SK-N-MC (cell line): ENCODE measurements around the gene TTC31.

Experiments
- EZH2 ChIP-seq: fragments of 200-600 bp; sonication (generic); IDR thresholded peaks from one replicate; pipeline ENCODE4 v1.6.1; 2017; ENCODE audit warnings: antibody characterized with exemption
- FOXP2 ChIP-seq: optimal IDR thresholded peaks from 2 replicates; pipeline ENCODE3; 2011; ENCODE audit warnings: mild to moderate bottlenecking, moderate library complexity; ENCODE audit not compliant: insufficient read depth; ENCODE audit errors: extremely low read length, control extremely low read depth
- POLR2AphosphoS5 ChIP-seq: IDR thresholded peaks from 2 replicates; pipeline ENCODE4 v1.6.1; 2012; ENCODE audit warnings: mild to moderate bottlenecking, low read depth, low read length, borderline replicate concordance

GRCh38 chr2:74505448-74506246 lies 22.8 kb downstream of the TTC31 start:
- no peak for TF ChIP-seq EZH2
- no peak for TF ChIP-seq POLR2AphosphoS5
- no peak for TF ChIP-seq FOXP2
